Epithelial cell of proximal tubule (primary cell): ENCODE results near the gene NDUFC1. TPM values are rescaled to one million over a fixed set of nuclear protein-coding genes. Genes with fewer than 3 reads are reported as not detected.

Source experiments
- DNase-seq: peaks from one replicate; pipeline ENCODE4 v3.0.0-alpha.2; 2011; ENCODE audit warnings: low read depth
- H3K4me3 ChIP-seq: 2 replicates; pipeline ENCODE4 v1.5.1; 2011; ENCODE audit warnings: low read depth, mild to moderate bottlenecking, low read length
- CTCF ChIP-seq: conservative IDR thresholded peaks from 2 replicates; pipeline ENCODE4 v1.5.1; 2012; ENCODE audit warnings: low read depth, mild to moderate bottlenecking, low read length
- total RNA-seq: library from RNA; depleted of rRNA; stranded (reverse); fragments of >200 nt; gene quantifications from 2 replicates; pipeline ENCODE4 v1.2.3, GENCODE V29; 2015

The NDUFC1 gene
- total RNA-seq, 1 donor from 2014 or later, result 60.9 TPM

DNA sequence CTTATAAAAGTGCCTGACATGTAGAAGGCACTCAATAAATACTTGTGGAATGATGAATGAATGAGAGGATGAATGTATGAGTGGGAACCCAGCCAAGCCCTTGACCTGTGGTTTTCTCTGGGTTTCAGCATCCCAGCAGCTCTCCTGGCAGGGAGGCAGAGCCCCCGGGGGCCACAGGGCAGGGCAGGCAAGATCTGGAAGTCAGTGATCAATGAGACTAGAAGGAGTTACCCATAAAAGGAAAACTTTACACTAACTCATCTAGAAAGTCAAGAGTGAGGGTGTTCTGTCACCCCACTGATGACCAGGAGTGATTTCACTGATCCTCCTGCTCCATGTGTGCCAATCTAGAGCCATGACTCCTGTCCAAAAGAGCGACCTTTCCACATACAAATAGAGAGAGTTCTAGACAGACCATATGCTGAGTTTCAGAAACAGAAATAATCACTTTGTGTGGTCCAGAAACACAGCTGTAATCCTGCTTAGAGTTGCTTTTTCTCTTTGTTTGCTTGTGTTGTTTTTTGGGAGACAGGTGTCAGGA lies 59.7 kb downstream of the NDUFC1 start:
- DNase-seq, result no peak
- H3K4me3 ChIP-seq, result no peak overlapping the region
- no peak for TF ChIP-seq CTCF

DNA sequence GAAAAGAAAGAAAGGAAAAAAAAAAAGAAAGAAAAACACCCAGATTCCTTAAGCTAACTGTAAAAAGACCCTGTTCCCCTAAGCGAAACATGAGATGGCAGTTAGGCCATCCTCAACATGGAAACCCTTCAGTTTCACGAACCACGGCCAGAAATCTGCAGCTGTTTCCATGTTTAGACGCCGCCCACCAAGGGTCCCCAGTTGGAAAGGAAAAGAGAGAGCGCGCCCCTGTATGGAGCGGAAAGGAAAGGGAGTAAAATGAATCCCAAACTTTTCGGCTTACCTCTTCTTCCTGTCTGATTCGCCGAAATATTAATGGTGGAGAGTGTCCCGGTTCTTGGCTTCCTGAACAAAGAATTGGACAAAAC lies 60.5 kb downstream of the NDUFC1 start:
- no peak overlapping the region for H3K4me3 ChIP-seq
- TF ChIP-seq CTCF, result no peak
- no peak for DNase-seq

DNA sequence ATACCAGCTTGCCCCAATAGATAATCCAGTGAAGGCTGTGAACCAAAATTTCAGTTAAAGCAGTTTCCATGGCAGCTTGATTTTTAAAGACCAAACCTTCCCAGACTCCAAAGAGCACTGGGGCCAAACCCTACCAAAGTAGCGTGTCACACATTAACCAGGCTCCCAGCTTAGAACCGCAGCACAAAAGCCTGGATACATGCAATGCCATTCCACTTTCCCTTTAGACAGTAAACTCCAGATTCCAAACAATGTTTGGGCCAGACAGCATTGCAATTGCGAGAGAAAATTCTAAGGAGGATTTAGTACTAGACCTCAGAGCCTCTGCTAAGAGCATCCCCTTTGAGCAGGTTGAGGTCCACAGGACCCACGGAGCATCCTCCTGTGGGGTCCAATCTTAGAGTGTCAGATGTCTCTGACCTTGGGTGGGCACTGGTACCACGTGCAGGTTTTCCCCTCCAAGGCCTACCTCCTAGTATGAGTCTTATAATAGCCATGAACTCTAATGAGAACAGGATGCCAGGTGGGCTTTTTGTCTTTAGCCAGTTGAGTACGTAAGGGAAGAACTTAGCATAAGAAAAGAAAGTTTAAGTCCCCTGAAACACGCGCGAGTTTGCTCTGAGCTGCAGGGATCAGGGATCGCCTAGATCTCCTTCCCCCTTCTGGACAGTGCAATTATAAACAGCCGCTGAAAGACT lies 61.0 kb downstream of the NDUFC1 start:
- no peak overlapping the region for H3K4me3 ChIP-seq
- no peak for TF ChIP-seq CTCF
- peak; percentile 42 for DNase-seq

Other genes starting within 250 kb of the NDUFC1 start
- 17.1 and 24.1 TPM in 2 replicates for gene ELF2, start 125.3 kb downstream of the NDUFC1 start, total RNA-seq
- 0.14 and 1.5 TPM in 2 replicates for gene MGARP, start 22.3 kb downstream of the NDUFC1 start, total RNA-seq
- gene NAA15, start 972 bp downstream of the NDUFC1 start, total RNA-seq, result 33.7 and 46.7 TPM in 2 replicates
- gene RAB33B, start 151.6 kb upstream of the NDUFC1 start, total RNA-seq, result 3.9 and 5.9 TPM in 2 replicates